Measurements from ENCODE around the gene APOC3. TPM values are rescaled to one million over a fixed set of nuclear protein-coding genes. Genes with fewer than 3 reads are reported as not detected.

Gene APOC3
- total and polyA plus RNA-seq, 2 of the 4 experiments (the other 2 are of a cell fraction), result not detected

GRCh38 chr11:116788534-116788933 lies 41.2 kb upstream of the APOC3 start:
- peak overlapping the region; percentile 93; the same call in 1 of the 2 replicates for H3K23ac ChIP-seq (ENCODE audit: low read depth, low read length)
- no peak; the same call in 1 of the 2 replicates for TF ChIP-seq POLR2A (IDR thresholded peaks at IDR 0.05; ENCODE audit: low read depth, low read length)
- no peak for TF ChIP-seq CHD1 (IDR thresholded peaks at IDR 0.05; ENCODE audit: low read depth, low read length)
- H2BK120ac ChIP-seq (ENCODE audit: low read depth, low read length), result peak overlapping the region; percentile 88
- H3K9me3 ChIP-seq (ENCODE audit: control insufficient read depth, insufficient read depth, low read length), result no peaks in the 10 kb centered on the region
- H3K9ac ChIP-seq (ENCODE audit: low read depth, low read length), result peak overlapping the region; percentile 92
- peak overlapping the region; percentile 75 for H4K91ac ChIP-seq (ENCODE audit: insufficient read depth, low read depth, low read length)
- peak overlapping the region; percentile 99 for H3K14ac ChIP-seq (replicated peaks; ENCODE audit: low read depth, low read length)
- 0 out of 2 replicates have a peak, but pooled peaks cover 4% of the 10 kb centered on the region for H4K20me1 ChIP-seq (ENCODE audit: insufficient read depth, low read length)
- no peak overlapping the region; the same call in 1 of the 2 replicates for H2BK20ac ChIP-seq (ENCODE audit: low read depth, low read length)
- no CpG with 5 or more reads among the region's 4 CpGs for WGBS, 2 experiments (ENCODE audit: extremely low coverage in 2 of 2, insufficient read length in 1 of 2)
- H3K56ac ChIP-seq (ENCODE audit: extremely low read depth, insufficient read depth, low read length), result peak overlapping the region; percentile 87; the same call in 1 of the 2 replicates
- H3K4me1 ChIP-seq (ENCODE audit: control insufficient read depth, insufficient read depth, low read length), result peaks cover 6% of the 10 kb centered on the region
- H2AK5ac ChIP-seq (ENCODE audit: low read depth, low read length), result peak overlapping the region; percentile 51
- H2AFZ ChIP-seq (replicated peaks; ENCODE audit: low read length, poor library complexity), result peak overlapping the region; percentile 95
- peak overlapping the region; percentile 83 for H3K4me2 ChIP-seq (ENCODE audit: low read depth, low read length)
- H3K27me3 ChIP-seq (ENCODE audit: control insufficient read depth, insufficient read depth, low read length), result no peaks in the 10 kb centered on the region
- ChIA-PET CTCF (no interaction called here), POLR2A (ENCODE audit: unreplicated experiment) (no interaction called here)
- peak overlapping the region; percentile 67 for H3K4me3 ChIP-seq (ENCODE audit: insufficient read depth, low read depth, low read length)
- H3K79me1 ChIP-seq (ENCODE audit: low read depth in 1 of 2, low read length in 2 of 2), result peaks cover 39 to 47% of the 10 kb centered on the region in 2 experiments
- intact Hi-C loops (cut with micrococcal nuclease) (loop anchor here (1.0 kb wide), 1 partner anchor 48 kb away; no protein-coding TSS in a partner anchor), dilution Hi-C loops (cut with HindIII; ENCODE audit: low sequenced_read_pairs, unreplicated experiment) (no loop called here), in situ Hi-C loops (cut with MboI; ENCODE audit: low sequenced_read_pairs) (loop anchor here (5.0 kb wide), 1 partner anchor 444 kb away; the partner anchor contains the start of genes PCSK7 and RNF214)
- H3K9me1 ChIP-seq (ENCODE audit: insufficient read depth, low read length), result peaks cover 24% of the 10 kb centered on the region
- peak overlapping the region; percentile 84 for H2AK9ac ChIP-seq (replicated peaks; ENCODE audit: low read depth, low read length, poor library complexity)
- DNase-seq (no peak), ATAC-seq (ENCODE audit: low read depth) (no peak)
- H2BK15ac ChIP-seq (ENCODE audit: low read depth, low read length), result 0 out of 3 replicates have a peak overlapping the region, but pooled peaks have one; percentile 30
- H2BK5ac ChIP-seq (ENCODE audit: low read depth, low read length, poor library complexity, severe bottlenecking), result no peak overlapping the region
- H3K27ac ChIP-seq (ENCODE audit: insufficient read depth, low read length), result no peak overlapping the region; the same call in 1 of the 2 replicates
- H3K18ac ChIP-seq (ENCODE audit: low read depth, low read length), result peak overlapping the region; percentile 86; the same call in 1 of the 2 replicates
- no TSS peak for BruUV-seq (replicated peaks)
- peak overlapping the region; percentile 93 for H4K5ac ChIP-seq (ENCODE audit: low read depth, low read length)
- H3K36me3 ChIP-seq (ENCODE audit: control insufficient read depth, insufficient read depth, low read length), result peaks cover 22% of the 10 kb centered on the region
- H4K8ac ChIP-seq (ENCODE audit: low read depth in 2 of 2, low read length in 2 of 2), result peak overlapping the region; percentile 96 to 98
- peak overlapping the region; percentile 92 for H3K4ac ChIP-seq (ENCODE audit: low read depth, low read length)
